Uterus (tissue), 2 donors: ENCODE data around the gene SMIM36.

Experiments used
- CTCF ChIP-seq, 4 experiments: fragments of 200-600 bp in 2 of 4; fragments of 450-650 bp in 2 of 4; sonication (generic) in 2 of 4; IDR thresholded peaks; one replicate each; pipeline ENCODE4 v1.5.1; 2016 to 2019; ENCODE audit warnings: antibody characterized with exemption in 4 of 4, mild to moderate bottlenecking in 2 of 4, moderate library complexity in 1 of 4
- POLR2A ChIP-seq, 2 donors: fragments of 450-650 bp; IDR thresholded peaks; one replicate each; pipeline ENCODE4 v1.6.1; 2016; ENCODE audit warnings: antibody characterized with exemption in 2 of 2, mild to moderate bottlenecking in 1 of 2, moderate library complexity in 1 of 2

GRCh38 chr17:55521186-55521585 is 9.9 kb upstream of the SMIM36 start:
- TF ChIP-seq CTCF (IDR thresholded peaks at IDR 0.05) = no peak
- TF ChIP-seq POLR2A (IDR thresholded peaks at IDR 0.05) = no peak
